Measurements from ENCODE around the gene RASSF1. TPM values are rescaled to one million over a fixed set of nuclear protein-coding genes. Genes with fewer than 3 reads are reported as not detected.

The RASSF1 gene
- total RNA-seq, 1 donor from 2014 or later, result 27.8 TPM

- Mint-ChIP-seq H3K4me3 (ENCODE audit: unreplicated experiment) (peak within 1 kb of the TSS; percentile 82), H3K27ac (ENCODE audit: unreplicated experiment) (peak within 1 kb of the TSS; percentile 95), H3K36me3 (ENCODE audit: unreplicated experiment) (no peaks in the 10 kb centered on the region), H3K4me1 (ENCODE audit: low read depth, unreplicated experiment) (peaks cover 18% of the 10 kb centered on the region), H3K27me3 (ENCODE audit: unreplicated experiment) (peaks cover 8% of the 10 kb centered on the region), H3K9me3 (ENCODE audit: unreplicated experiment) (peaks cover 6% of the 10 kb centered on the region)
- TF ChIP-seq, protein P1, sequence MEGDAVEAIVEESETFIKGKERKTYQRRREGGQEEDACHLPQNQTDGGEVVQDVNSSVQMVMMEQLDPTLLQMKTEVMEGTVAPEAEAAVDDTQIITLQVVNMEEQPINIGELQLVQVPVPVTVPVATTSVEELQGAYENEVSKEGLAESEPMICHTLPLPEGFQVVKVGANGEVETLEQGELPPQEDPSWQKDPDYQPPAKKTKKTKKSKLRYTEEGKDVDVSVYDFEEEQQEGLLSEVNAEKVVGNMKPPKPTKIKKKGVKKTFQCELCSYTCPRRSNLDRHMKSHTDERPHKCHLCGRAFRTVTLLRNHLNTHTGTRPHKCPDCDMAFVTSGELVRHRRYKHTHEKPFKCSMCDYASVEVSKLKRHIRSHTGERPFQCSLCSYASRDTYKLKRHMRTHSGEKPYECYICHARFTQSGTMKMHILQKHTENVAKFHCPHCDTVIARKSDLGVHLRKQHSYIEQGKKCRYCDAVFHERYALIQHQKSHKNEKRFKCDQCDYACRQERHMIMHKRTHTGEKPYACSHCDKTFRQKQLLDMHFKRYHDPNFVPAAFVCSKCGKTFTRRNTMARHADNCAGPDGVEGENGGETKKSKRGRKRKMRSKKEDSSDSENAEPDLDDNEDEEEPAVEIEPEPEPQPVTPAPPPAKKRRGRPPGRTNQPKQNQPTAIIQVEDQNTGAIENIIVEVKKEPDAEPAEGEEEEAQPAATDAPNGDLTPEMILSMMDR (IDR thresholded peaks at IDR 0.05; ENCODE audit: partially characterized antibody, unreplicated experiment), result no peak
- no peak for DNase-seq
These were observed 18.1 kb downstream of the RASSF1 start, which contains the start of gene HYAL2 for GRCh38 chr3:50322386-50323091. Gene HYAL2 (minus strand): TSS chr3:50322745. CDS start chr3:50320489, 2,256 bp downstream.

DNA sequence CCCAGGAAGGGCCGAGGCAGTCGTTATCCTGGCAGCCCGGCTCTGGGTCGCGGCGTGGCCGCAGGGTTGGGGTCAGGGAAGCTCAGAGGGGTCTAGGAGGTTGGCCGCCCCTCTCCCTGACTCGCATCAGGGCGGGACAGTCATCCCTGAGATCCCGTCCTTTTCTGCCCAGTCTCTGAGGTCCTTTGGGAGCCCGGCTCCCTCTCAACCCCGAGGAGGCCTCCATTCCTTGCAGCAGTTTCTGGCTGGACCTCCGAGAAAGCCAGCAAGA lies 18.6 kb downstream of the RASSF1 start:
- H3K27ac Mint-ChIP-seq (ENCODE audit: unreplicated experiment), result peak overlapping the region; percentile 95

GRCh38 chr3:50321336-50322114 lies 19.1 kb downstream of the RASSF1 start:
- H3K27me3 Mint-ChIP-seq (ENCODE audit: unreplicated experiment), result peaks cover 8% of the 10 kb centered on the region
- DNase-seq, result peak; percentile 89
- peak overlapping the region; percentile 95 for H3K27ac Mint-ChIP-seq (ENCODE audit: unreplicated experiment)
- H3K4me1 Mint-ChIP-seq (ENCODE audit: low read depth, unreplicated experiment), result peaks cover 16% of the 10 kb centered on the region
- H3K9me3 Mint-ChIP-seq (ENCODE audit: unreplicated experiment), result peaks cover 6% of the 10 kb centered on the region
- TF ChIP-seq, protein P1 (IDR thresholded peaks at IDR 0.05; ENCODE audit: partially characterized antibody, unreplicated experiment), result peak; percentile 70
- H3K4me3 Mint-ChIP-seq (ENCODE audit: unreplicated experiment), result peak overlapping the region; percentile 82
- H3K36me3 Mint-ChIP-seq (ENCODE audit: unreplicated experiment), result no peaks in the 10 kb centered on the region

More for the DNA sequence above, 18.6 kb downstream of the RASSF1 start:
- TF ChIP-seq, protein P1 (IDR thresholded peaks at IDR 0.05; ENCODE audit: partially characterized antibody, unreplicated experiment), result no peak
- peaks cover 16% of the 10 kb centered on the region for H3K4me1 Mint-ChIP-seq (ENCODE audit: low read depth, unreplicated experiment)
- H3K9me3 Mint-ChIP-seq (ENCODE audit: unreplicated experiment), result peaks cover 6% of the 10 kb centered on the region
- no peak for DNase-seq
- H3K36me3 Mint-ChIP-seq (ENCODE audit: unreplicated experiment), result no peaks in the 10 kb centered on the region
- peak overlapping the region; percentile 34 for H3K4me3 Mint-ChIP-seq (ENCODE audit: unreplicated experiment)
- H3K27me3 Mint-ChIP-seq (ENCODE audit: unreplicated experiment), result peaks cover 8% of the 10 kb centered on the region

DNA sequence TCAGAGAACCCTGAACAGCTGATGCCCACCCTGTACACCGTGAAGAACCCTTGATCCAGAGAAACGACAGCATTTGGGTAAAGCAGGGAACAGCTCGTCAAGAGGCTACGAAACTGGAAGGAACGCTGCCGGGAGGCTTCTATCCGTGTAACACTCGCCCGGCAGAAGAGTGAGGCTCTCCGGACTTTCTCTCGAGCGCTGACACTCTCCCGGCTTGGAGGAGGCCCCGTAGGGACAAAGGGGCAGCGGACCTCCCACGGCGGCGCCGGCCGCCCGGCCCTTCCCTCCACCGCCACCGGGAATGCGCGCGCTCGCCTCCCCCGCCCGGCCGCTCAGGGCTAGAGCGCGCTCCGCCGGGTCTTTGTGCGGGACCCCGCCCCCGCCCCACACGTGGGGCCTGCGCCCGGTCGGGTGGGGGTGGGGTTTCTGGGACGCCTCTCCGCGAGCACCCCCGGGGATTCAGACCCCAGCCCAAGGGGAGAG lies 19.7 kb downstream of the RASSF1 start:
- Mint-ChIP-seq H3K27ac (ENCODE audit: unreplicated experiment) (peak overlapping the region; percentile 96), H3K36me3 (ENCODE audit: unreplicated experiment) (no peaks in the 10 kb centered on the region), H3K4me3 (ENCODE audit: unreplicated experiment) (peak overlapping the region; percentile 94), H3K4me1 (ENCODE audit: low read depth, unreplicated experiment) (peaks cover 16% of the 10 kb centered on the region), H3K9me3 (ENCODE audit: unreplicated experiment) (peaks cover 6% of the 10 kb centered on the region), H3K27me3 (ENCODE audit: unreplicated experiment) (peaks cover 10% of the 10 kb centered on the region)
- DNase-seq, result peak; percentile 88
- TF ChIP-seq, protein P1 (IDR thresholded peaks at IDR 0.05; ENCODE audit: partially characterized antibody, unreplicated experiment), result no peak
